Measurements from ENCODE around the gene APBA1.

GRCh38 chr9:69499407-69499806 lies 172.8 kb downstream of the APBA1 start:
- TF ChIP-seq, protein P1, sequence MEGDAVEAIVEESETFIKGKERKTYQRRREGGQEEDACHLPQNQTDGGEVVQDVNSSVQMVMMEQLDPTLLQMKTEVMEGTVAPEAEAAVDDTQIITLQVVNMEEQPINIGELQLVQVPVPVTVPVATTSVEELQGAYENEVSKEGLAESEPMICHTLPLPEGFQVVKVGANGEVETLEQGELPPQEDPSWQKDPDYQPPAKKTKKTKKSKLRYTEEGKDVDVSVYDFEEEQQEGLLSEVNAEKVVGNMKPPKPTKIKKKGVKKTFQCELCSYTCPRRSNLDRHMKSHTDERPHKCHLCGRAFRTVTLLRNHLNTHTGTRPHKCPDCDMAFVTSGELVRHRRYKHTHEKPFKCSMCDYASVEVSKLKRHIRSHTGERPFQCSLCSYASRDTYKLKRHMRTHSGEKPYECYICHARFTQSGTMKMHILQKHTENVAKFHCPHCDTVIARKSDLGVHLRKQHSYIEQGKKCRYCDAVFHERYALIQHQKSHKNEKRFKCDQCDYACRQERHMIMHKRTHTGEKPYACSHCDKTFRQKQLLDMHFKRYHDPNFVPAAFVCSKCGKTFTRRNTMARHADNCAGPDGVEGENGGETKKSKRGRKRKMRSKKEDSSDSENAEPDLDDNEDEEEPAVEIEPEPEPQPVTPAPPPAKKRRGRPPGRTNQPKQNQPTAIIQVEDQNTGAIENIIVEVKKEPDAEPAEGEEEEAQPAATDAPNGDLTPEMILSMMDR (IDR thresholded peaks at IDR 0.05; ENCODE audit: extremely low read depth in 1 of 2, insufficient read depth in 1 of 2, low read depth in 1 of 2, low read length in 2 of 2), result no peak
- TF ChIP-seq POLR2AphosphoS5 (IDR thresholded peaks at IDR 0.05; ENCODE audit: insufficient read depth, low read depth, low read length) (no peak), EZH2 (IDR thresholded peaks at IDR 0.05; ENCODE audit: borderline replicate concordance, low read depth, low read length, severe bottlenecking) (no peak), POLR2A (IDR thresholded peaks at IDR 0.05; ENCODE audit: low read depth, low read length) (no peak), JUN (IDR thresholded peaks at IDR 0.05; ENCODE audit: borderline replicate concordance, insufficient read depth, insufficient read length, low read depth) (no peak), FOS (IDR thresholded peaks at IDR 0.05; ENCODE audit: borderline replicate concordance, insufficient read depth, low read length) (no peak), MYC (IDR thresholded peaks at IDR 0.05; ENCODE audit: low read depth, low read length) (no peak), GATA2 (IDR thresholded peaks at IDR 0.05; ENCODE audit: insufficient read depth, insufficient read length, low read depth, low read length) (no peak)
- TF ChIP-seq, protein P2, sequence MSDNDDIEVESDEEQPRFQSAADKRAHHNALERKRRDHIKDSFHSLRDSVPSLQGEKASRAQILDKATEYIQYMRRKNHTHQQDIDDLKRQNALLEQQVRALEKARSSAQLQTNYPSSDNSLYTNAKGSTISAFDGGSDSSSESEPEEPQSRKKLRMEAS (IDR thresholded peaks at IDR 0.05; ENCODE audit: insufficient read depth, insufficient read length), result no peak
